ENCODE results near the gene POU3F3. TPM values are rescaled to one million over a fixed set of nuclear protein-coding genes. Genes with fewer than 3 reads are reported as not detected.

The POU3F3 gene
- total RNA-seq, 1 donor from 2014 or later = not detected

GRCh38 chr2:104887676-104888075, 33.8 kb downstream of the POU3F3 start:
- H3K36me3 ChIP-seq = no peaks in the 10 kb centered on the region
- H3K4me1 ChIP-seq = no peaks in the 10 kb centered on the region
- intact Hi-C loops (cut with DNase I) = no loop called here
- ATAC-seq = no peak
- no peak for TF ChIP-seq CTCF (IDR thresholded peaks at IDR 0.05)
- peaks cover 4% of the 10 kb centered on the region for H3K27me3 ChIP-seq (ENCODE audit: low read depth)
- no peak overlapping the region for H3K27ac ChIP-seq
- DNase-seq = no peak
- no peak overlapping the region for H3K4me3 ChIP-seq
- H3K9me3 ChIP-seq = no peaks in the 10 kb centered on the region

GRCh38 chr2:104888489-104889258, 34.8 kb downstream of the POU3F3 start:
- ATAC-seq (no peak), DNase-seq (no peak)
- Histone ChIP-seq H3K4me1 (no peaks in the 10 kb centered on the region), H3K27ac (no peak overlapping the region), H3K4me3 (no peak overlapping the region), H3K36me3 (no peaks in the 10 kb centered on the region), H3K9me3 (no peaks in the 10 kb centered on the region), H3K27me3 (ENCODE audit: low read depth) (no peaks in the 10 kb centered on the region)
- intact Hi-C loops (cut with DNase I) = no loop called here
- TF ChIP-seq CTCF (IDR thresholded peaks at IDR 0.05) = no peak

- no peaks in the 10 kb centered on the region for H3K27me3 ChIP-seq (ENCODE audit: low read depth)
- TF ChIP-seq CTCF (IDR thresholded peaks at IDR 0.05) = no peak
- H3K4me3 ChIP-seq = no peak overlapping the region
- no peak for ATAC-seq
- no peaks in the 10 kb centered on the region for H3K36me3 ChIP-seq
- no peak for DNase-seq
- intact Hi-C loops (cut with DNase I) = no loop called here
- no peak overlapping the region for H3K27ac ChIP-seq
- H3K4me1 ChIP-seq = no peaks in the 10 kb centered on the region
- no peaks in the 10 kb centered on the region for H3K9me3 ChIP-seq
These were observed 35.5 kb downstream of the POU3F3 start for GRCh38 chr2:104889291-104889959.

GRCh38 chr2:104889960-104890684, 36.2 kb downstream of the POU3F3 start:
- Histone ChIP-seq H3K27me3 (ENCODE audit: low read depth) (no peaks in the 10 kb centered on the region), H3K36me3 (no peaks in the 10 kb centered on the region), H3K4me3 (no peak overlapping the region), H3K4me1 (no peaks in the 10 kb centered on the region), H3K9me3 (no peaks in the 10 kb centered on the region), H3K27ac (no peak overlapping the region)
- no peak for TF ChIP-seq CTCF (IDR thresholded peaks at IDR 0.05)
- DNase-seq (no peak), ATAC-seq (no peak)
- intact Hi-C loops (cut with DNase I) = no loop called here

- no peak for DNase-seq
- TF ChIP-seq CTCF (IDR thresholded peaks at IDR 0.05) = no peak
- Histone ChIP-seq H3K36me3 (no peaks in the 10 kb centered on the region), H3K27me3 (ENCODE audit: low read depth) (no peaks in the 10 kb centered on the region), H3K9me3 (no peaks in the 10 kb centered on the region), H3K4me3 (no peak overlapping the region), H3K27ac (no peak overlapping the region), H3K4me1 (no peaks in the 10 kb centered on the region)
- no peak for ATAC-seq
- intact Hi-C loops (cut with DNase I) = no loop called here
These were observed 36.8 kb downstream of the POU3F3 start for GRCh38 chr2:104890685-104891069.
